ENCODE measurements around the gene PI4K2A. TPM values are rescaled to one million over a fixed set of nuclear protein-coding genes. Genes with fewer than 3 reads are reported as not detected.

Gene PI4K2A
- total RNA-seq = 37.8 and 41.1 TPM in 2 replicates

DNA sequence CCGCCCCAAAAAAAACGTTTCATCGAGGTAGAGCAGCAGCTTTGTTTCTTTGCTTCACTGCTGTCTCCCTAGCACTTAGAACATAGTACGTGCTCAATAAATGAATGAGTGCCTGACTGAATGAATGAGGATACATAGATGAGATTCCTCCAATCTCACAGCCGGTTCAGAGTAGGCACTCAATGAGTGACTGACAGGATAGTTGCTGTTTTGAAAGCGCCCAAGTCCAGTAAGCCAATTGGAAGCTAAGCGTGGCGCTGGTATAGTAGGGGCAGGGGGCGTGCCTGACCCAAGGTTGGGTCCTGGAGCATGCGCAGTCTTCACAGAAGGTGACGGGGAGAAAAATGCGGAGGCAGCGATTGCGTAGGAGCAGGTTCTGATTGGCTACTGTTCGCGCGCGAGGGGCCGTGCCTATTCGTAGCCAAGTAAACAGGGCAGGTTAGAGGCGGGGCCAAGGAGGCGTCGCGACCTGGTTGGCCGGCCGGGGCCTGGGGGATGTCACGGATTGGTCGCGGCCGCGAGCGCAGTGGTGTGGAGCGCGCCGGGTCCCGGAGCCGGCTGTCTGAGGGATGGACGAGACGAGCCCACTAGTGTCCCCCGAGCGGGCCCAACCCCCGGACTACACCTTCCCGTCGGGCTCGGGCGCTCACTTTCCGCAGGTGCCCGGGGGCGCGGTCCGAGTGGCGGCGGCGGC lies at the start of gene PI4K2A:
Gene PI4K2A (plus strand): TSS at position 498 of the 694 bp plus-strand sequence. CDS start 72 bp downstream, at position 570.

DNA sequence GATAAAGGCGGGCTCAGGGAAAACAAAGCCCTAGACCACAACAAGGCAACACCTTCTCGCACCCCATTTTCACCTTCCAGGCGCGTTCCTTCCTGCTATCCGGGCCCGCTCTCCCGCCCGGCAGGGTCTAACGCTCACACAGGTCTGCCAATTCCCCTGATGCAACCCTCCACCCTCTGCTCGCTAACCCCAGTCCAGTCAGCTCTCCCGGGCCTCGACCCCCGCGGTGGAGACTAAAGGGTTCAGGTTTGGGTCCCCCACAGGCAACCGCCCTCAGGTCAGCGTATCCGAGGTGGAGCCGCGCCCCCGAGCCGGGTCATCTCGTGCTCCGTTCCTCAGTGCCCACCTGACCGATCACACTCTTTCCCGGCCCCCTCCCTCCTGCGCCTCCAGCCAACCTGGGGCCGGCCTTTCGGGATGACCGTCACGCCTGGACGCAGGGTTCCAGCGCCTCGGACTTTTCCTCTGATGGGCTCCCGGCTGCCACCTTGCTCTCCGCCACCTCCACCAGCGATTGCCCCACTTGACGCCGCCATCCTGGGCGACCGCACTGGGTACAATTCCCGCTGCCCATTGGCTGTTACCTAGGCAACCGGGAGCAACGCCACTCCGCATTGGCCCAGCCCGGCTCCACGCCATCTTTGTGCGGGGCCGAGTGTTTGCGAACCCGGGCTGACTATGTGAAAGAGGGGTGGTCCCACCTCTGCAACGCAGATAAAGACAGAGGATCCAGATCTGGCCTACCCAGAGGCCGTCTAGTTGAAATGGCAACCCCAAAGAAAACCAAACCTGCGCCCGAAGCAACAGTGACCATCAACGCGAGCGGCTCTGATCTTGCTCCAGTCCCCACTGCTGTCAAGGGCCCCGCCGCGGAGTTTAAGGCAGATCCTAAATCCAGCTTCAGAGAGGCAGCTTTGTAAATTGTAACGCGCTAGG lies 7.3 kb upstream of the PI4K2A start, which contains the start of gene MORN4:
Gene MORN4 (minus strand): TSS at position 552 of the 936 bp plus-strand sequence. CDS start 13,847 bp downstream, outside the sequence.

DNA sequence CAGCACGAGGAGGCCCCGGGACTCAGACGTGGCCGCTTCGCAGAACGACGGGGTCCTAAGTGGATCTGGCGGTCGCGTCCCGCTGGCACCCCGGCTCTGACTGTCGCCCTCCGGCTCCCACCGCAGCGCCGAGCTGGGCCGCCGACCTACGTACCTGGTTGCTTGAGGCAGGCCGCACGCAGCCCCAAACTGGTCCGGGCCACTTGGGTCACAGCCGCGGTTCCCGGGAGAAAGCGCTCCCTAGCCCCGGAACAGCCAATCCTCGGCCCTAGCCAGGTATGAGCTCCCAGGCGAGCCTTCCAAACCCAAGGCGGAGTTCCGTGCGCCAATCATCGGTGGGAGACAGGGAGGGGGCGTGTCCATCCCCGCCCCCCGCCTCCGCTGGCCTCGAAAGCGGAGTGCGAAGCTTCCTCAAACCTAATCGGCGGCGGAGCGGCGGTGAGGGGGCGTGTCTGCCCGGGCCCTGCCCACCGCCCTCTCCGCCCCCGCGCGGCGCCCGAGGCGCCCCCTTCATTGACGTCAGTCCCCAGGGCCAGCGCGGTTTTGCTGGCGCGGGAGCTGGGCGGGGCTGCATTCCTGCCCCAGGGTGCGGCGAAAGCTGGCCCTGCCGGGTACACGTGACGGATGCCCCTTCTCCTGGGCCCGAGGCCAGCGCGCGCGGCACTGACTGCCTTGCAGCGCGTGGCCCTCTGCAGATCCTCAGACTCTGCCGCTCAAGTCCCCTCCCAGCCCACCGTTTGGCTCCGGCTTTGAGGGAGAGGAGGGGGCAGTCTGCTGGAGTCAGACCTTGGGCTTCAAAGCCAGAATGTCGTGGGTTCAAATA lies 46.7 kb downstream of the PI4K2A start, which contains the start of gene AVPI1:
Gene AVPI1 (minus strand): TSS at position 280 of the 823 bp plus-strand sequence. CDS start 7,336 bp downstream, outside the sequence.

DNA sequence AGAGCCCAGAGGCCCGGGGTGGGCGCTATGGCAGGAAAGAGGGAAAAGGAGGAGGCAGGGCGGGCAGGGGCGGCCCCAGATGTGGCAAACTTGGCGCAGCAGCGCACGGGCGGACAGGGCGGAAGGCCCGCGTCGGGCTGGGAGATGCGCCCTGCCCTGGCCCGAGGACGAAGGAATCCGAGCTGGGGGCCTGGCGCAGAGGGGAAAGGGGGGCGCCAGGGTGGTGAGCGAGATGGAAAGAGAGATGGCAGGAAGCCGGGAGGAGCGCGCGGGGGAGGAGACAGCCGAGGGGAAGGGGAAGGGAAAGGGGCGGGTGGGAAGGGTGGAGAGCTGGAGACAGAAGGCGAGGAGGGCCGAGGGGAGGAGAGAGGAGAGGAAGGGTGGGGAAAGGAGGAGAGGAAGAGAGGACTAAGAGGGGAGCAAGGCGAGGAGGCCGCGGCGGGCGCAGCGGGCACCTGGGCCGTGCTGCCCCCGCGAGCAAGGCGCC lies 72.9 kb downstream of the PI4K2A start, which contains the start of gene MARVELD1:
Gene MARVELD1 (plus strand): TSS at position 392 of the 487 bp plus-strand sequence. CDS start 147 bp downstream, outside the sequence.

Other genes starting within 250 kb of the PI4K2A start
- 32.6 and 40.0 TPM in 2 replicates for gene RRP12, start 239.3 kb upstream of the PI4K2A start, total RNA-seq
- gene PGAM1, start 214.5 kb upstream of the PI4K2A start, total RNA-seq = 396 and 566 TPM in 2 replicates
- gene EXOSC1, start 194.7 kb upstream of the PI4K2A start, total RNA-seq = 25.1 and 33.0 TPM in 2 replicates
- gene ZDHHC16, start 194.5 kb upstream of the PI4K2A start, total RNA-seq = 32.4 and 40.5 TPM in 2 replicates
- gene MMS19, start 142.2 kb upstream of the PI4K2A start, total RNA-seq = 66.9 and 68.7 TPM in 2 replicates
- 15.3 and 22.4 TPM in 2 replicates for gene UBTD1, start 141.7 kb upstream of the PI4K2A start, total RNA-seq
- 1.3 and 9.9 TPM in 2 replicates for gene ANKRD2, start 67.9 kb upstream of the PI4K2A start, total RNA-seq
- gene HOGA1, start 56.3 kb upstream of the PI4K2A start, total RNA-seq = 0.21 and 25.5 TPM in 2 replicates
- not detected in 2 replicates for gene C10orf62, start 51.0 kb upstream of the PI4K2A start, total RNA-seq
- 2.2 and 6.0 TPM in 2 replicates for gene MORN4, start 7.2 kb upstream of the PI4K2A start, total RNA-seq
- gene AVPI1, start 46.6 kb downstream of the PI4K2A start, total RNA-seq = 83.4 and 178 TPM in 2 replicates
- 8.4 and 12.6 TPM in 2 replicates for gene MARVELD1, start 73.1 kb downstream of the PI4K2A start, total RNA-seq
- 19.6 and 26.7 TPM in 2 replicates for gene ZFYVE27, start 96.5 kb downstream of the PI4K2A start, total RNA-seq
- gene SFRP5, start 131.3 kb downstream of the PI4K2A start, total RNA-seq = not detected in 2 replicates
- 0.21 and 0.72 TPM in 2 replicates for gene GOLGA7B, start 209.2 kb downstream of the PI4K2A start, total RNA-seq